ENCODE measurements around the gene RGS6. TPM values are rescaled to one million over a fixed set of nuclear protein-coding genes. Genes with fewer than 3 reads are reported as not detected.

The RGS6 gene
- total RNA-seq, 2 donors from 2014 or later = 0.15 to 0.45 TPM

GRCh38 chr14:72292689-72293024 lies 360.4 kb downstream of the RGS6 start:
- H3K27me3 ChIP-seq = no peaks in the 10 kb centered on the region
- no peak for DNase-seq
- no peaks in the 10 kb centered on the region for H3K9me3 ChIP-seq
- intact Hi-C loops (cut with DNase I) = no loop called here
- H3K4me3 ChIP-seq = no peak overlapping the region
- H3K4me1 ChIP-seq = no peaks in the 10 kb centered on the region
- TF ChIP-seq CTCF (IDR thresholded peaks at IDR 0.05) = no peak
- H3K27ac ChIP-seq = no peak overlapping the region
- no peak overlapping the region for H3K9ac ChIP-seq (ENCODE audit: low read depth in 2 of 2, low read length in 2 of 2)
- no peaks in the 10 kb centered on the region for H3K36me3 ChIP-seq

- H3K27me3 ChIP-seq = no peaks in the 10 kb centered on the region
- intact Hi-C loops (cut with DNase I) = no loop called here
- H3K36me3 ChIP-seq = no peaks in the 10 kb centered on the region
- no peak overlapping the region for H3K9ac ChIP-seq (ENCODE audit: low read depth in 2 of 2, low read length in 2 of 2)
- H3K4me1 ChIP-seq = no peaks in the 10 kb centered on the region
- peaks cover 4% of the 10 kb centered on the region for H3K9me3 ChIP-seq
- H3K27ac ChIP-seq = no peak overlapping the region
- no peak overlapping the region for H3K4me3 ChIP-seq
- DNase-seq = no peak
- TF ChIP-seq CTCF (IDR thresholded peaks at IDR 0.05) = no peak
Observed at GRCh38 chr14:72301352-72301751, 369.1 kb downstream of the RGS6 start.

GRCh38 chr14:72303930-72304329 lies 371.7 kb downstream of the RGS6 start:
- intact Hi-C loops (cut with DNase I) = no loop called here
- no peaks in the 10 kb centered on the region for H3K4me1 ChIP-seq
- H3K4me3 ChIP-seq = no peak overlapping the region
- no peak for TF ChIP-seq CTCF (IDR thresholded peaks at IDR 0.05)
- peaks cover 4% of the 10 kb centered on the region for H3K9me3 ChIP-seq
- DNase-seq = no peak
- no peak overlapping the region for H3K9ac ChIP-seq (ENCODE audit: low read depth in 2 of 2, low read length in 2 of 2)
- H3K27me3 ChIP-seq = no peaks in the 10 kb centered on the region
- no peak overlapping the region for H3K27ac ChIP-seq
- no peaks in the 10 kb centered on the region for H3K36me3 ChIP-seq

GRCh38 chr14:72305561-72305960 lies 373.3 kb downstream of the RGS6 start:
- DNase-seq = no peak
- intact Hi-C loops (cut with DNase I) = no loop called here
- Histone ChIP-seq H3K4me3 (no peak overlapping the region), H3K4me1 (no peaks in the 10 kb centered on the region), H3K9ac (ENCODE audit: low read depth in 2 of 2, low read length in 2 of 2) (no peak overlapping the region), H3K27ac (no peak overlapping the region), H3K9me3 (peaks cover 4% of the 10 kb centered on the region), H3K36me3 (no peaks in the 10 kb centered on the region), H3K27me3 (no peaks in the 10 kb centered on the region)
- TF ChIP-seq CTCF (IDR thresholded peaks at IDR 0.05) = no peak

- TF ChIP-seq CTCF (IDR thresholded peaks at IDR 0.05) = no peak
- H3K36me3 ChIP-seq = no peaks in the 10 kb centered on the region
- H3K4me3 ChIP-seq = no peak overlapping the region
- H3K27ac ChIP-seq = no peak overlapping the region
- no peaks in the 10 kb centered on the region for H3K27me3 ChIP-seq
- intact Hi-C loops (cut with DNase I) = no loop called here
- DNase-seq = no peak
- H3K4me1 ChIP-seq = no peaks in the 10 kb centered on the region
- H3K9me3 ChIP-seq = no peaks in the 10 kb centered on the region
- H3K9ac ChIP-seq (ENCODE audit: low read depth in 2 of 2, low read length in 2 of 2) = no peak overlapping the region
Observed at GRCh38 chr14:72308967-72309485, 376.8 kb downstream of the RGS6 start.

- H3K4me1 ChIP-seq = no peaks in the 10 kb centered on the region
- no peaks in the 10 kb centered on the region for H3K9me3 ChIP-seq
- TF ChIP-seq CTCF (IDR thresholded peaks at IDR 0.05) = no peak
- no peak overlapping the region for H3K9ac ChIP-seq (ENCODE audit: low read depth in 2 of 2, low read length in 2 of 2)
- no peak overlapping the region for H3K4me3 ChIP-seq
- H3K27ac ChIP-seq = no peak overlapping the region
- H3K36me3 ChIP-seq = no peaks in the 10 kb centered on the region
- intact Hi-C loops (cut with DNase I) = no loop called here
- H3K27me3 ChIP-seq = no peaks in the 10 kb centered on the region
- no peak for DNase-seq
Observed at GRCh38 chr14:72311116-72311515, 378.9 kb downstream of the RGS6 start.

Measured in colonic mucosa (tissue), 4 donors.